Spleen (tissue), 7 donors: ENCODE measurements around the gene ACOX3.

Source experiments
- POLR2AphosphoS5 ChIP-seq, 3 donors: sonication (generic); formaldehyde crosslinking; IDR thresholded peaks; one replicate each; pipeline ENCODE4 v1.5.1; 2017; ENCODE audit warnings: antibody characterized with exemption in 3 of 3
- TF ChIP-seq, protein P1 (sequence below), 11 experiments: fragments of 200-600 bp in 7 of 11; fragments of 450-650 bp in 4 of 11; sonication (generic) in 4 of 11; IDR thresholded peaks in 8 of 11; conservative IDR thresholded peaks in 3 of 11; 1 replicate in 7 of 11; 2 replicates in 4 of 11; pipeline versions ENCODE4 v1.4.0 to v1.8.0; 2016 to 2021; ENCODE audit warnings: antibody characterized with exemption in 11 of 11, inconsistent platforms in 4 of 11, mild to moderate bottlenecking in 1 of 11
- donor health status: DM: no; HTN: no; CAD: no; lungs with moderate emphysema.
- donor health status: DM: no; HTN: no; CAD: no.
- donor health status: DM: no; HTN: no; CAD: no.

GRCh38 chr4:8343967-8344331 lies 96.6 kb downstream of the ACOX3 start:
- TF ChIP-seq, protein P1, sequence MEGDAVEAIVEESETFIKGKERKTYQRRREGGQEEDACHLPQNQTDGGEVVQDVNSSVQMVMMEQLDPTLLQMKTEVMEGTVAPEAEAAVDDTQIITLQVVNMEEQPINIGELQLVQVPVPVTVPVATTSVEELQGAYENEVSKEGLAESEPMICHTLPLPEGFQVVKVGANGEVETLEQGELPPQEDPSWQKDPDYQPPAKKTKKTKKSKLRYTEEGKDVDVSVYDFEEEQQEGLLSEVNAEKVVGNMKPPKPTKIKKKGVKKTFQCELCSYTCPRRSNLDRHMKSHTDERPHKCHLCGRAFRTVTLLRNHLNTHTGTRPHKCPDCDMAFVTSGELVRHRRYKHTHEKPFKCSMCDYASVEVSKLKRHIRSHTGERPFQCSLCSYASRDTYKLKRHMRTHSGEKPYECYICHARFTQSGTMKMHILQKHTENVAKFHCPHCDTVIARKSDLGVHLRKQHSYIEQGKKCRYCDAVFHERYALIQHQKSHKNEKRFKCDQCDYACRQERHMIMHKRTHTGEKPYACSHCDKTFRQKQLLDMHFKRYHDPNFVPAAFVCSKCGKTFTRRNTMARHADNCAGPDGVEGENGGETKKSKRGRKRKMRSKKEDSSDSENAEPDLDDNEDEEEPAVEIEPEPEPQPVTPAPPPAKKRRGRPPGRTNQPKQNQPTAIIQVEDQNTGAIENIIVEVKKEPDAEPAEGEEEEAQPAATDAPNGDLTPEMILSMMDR (IDR thresholded peaks at IDR 0.05 in 8 of 11, conservative IDR thresholded peaks at IDR 0.05 in 3 of 11): no peak
- no peak for TF ChIP-seq POLR2AphosphoS5 (IDR thresholded peaks at IDR 0.05)
